AG10803 (cell line): ENCODE results near the gene TTLL12.

Experiments used
- DNase-seq: peaks from one replicate; pipeline ENCODE4 v3.0.0; 2010; ENCODE audit warnings: low read depth
- H3K4me3 ChIP-seq: 2 replicates; pipeline ENCODE4 v1.5.1; 2011; ENCODE audit warnings: mild to moderate bottlenecking, low read length, control low read depth
- TF ChIP-seq, protein P1 (sequence below): conservative IDR thresholded peaks from 2 replicates; pipeline ENCODE4 v1.5.1; 2011; ENCODE audit warnings: mild to moderate bottlenecking, low read length, control low read depth, inconsistent platforms

The TTLL12 gene

DNA sequence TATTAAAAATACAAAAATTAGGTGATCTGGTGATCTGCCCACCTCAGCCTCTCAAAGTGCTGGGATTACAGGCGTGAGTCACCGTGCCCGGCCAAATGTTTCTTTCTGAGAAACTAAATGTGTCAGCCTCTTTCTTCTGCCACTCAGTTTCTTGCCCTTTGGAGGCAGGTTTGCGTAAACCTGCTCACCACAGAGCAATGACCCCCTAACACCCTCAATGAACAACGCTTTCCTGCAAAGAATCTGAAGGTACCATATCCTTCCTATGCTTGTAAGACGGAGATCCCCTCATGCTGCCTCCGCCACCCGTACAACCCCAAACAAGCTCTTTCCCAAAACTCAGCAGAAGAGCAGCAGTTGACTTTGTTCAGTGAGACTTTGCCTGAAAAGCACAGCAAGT lies 38.7 kb upstream of the TTLL12 start:
- no peak for DNase-seq
- H3K4me3 ChIP-seq = no peak overlapping the region
- TF ChIP-seq, protein P1, sequence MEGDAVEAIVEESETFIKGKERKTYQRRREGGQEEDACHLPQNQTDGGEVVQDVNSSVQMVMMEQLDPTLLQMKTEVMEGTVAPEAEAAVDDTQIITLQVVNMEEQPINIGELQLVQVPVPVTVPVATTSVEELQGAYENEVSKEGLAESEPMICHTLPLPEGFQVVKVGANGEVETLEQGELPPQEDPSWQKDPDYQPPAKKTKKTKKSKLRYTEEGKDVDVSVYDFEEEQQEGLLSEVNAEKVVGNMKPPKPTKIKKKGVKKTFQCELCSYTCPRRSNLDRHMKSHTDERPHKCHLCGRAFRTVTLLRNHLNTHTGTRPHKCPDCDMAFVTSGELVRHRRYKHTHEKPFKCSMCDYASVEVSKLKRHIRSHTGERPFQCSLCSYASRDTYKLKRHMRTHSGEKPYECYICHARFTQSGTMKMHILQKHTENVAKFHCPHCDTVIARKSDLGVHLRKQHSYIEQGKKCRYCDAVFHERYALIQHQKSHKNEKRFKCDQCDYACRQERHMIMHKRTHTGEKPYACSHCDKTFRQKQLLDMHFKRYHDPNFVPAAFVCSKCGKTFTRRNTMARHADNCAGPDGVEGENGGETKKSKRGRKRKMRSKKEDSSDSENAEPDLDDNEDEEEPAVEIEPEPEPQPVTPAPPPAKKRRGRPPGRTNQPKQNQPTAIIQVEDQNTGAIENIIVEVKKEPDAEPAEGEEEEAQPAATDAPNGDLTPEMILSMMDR = no peak

DNA sequence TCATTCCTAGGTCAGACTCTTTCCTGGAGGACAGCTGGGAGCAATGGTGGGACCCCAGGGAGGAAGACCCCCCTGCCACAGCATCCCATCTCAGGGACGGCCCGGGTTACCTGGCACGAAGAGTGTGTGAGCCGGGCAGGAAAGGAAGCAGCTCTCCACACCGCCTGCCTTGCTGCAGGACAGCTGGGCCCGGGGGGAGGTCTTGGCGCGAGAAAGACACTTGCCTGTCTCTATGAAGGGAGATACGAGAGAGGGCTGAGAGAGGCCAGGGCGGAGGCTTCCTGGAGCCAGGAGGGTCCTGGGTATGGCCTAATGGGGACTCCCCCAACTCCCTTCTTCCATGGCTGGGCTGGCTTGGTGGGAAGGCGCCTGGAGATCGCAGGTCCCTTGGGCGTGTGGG lies 36.1 kb upstream of the TTLL12 start:
- no peak for DNase-seq

DNA sequence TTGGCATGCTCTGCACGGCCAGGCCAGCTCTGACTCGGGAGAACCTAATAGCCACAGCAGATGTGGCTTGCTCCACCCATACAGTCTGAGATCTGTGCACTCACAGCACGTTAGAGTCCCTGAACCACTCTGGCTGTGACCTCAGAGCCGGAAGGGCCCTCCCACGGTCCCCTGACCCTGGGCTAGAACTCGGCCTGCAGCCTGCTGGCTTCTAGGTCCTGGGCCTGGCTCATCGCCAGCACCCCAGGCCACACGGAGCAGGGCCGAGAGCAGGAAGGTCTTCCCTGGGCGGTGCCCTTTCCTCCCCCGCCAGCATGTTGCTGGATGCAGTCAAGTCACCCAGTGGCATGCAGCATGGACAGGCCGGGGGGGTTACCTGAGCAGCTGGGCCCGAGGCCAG lies 35.3 kb upstream of the TTLL12 start:
- TF ChIP-seq, protein P1 = no peak
- H3K4me3 ChIP-seq = no peak overlapping the region
- no peak for DNase-seq

More for the DNA sequence above, 36.1 kb upstream of the TTLL12 start:
- TF ChIP-seq, protein P1 = no peak
- H3K4me3 ChIP-seq = no peak overlapping the region

DNA sequence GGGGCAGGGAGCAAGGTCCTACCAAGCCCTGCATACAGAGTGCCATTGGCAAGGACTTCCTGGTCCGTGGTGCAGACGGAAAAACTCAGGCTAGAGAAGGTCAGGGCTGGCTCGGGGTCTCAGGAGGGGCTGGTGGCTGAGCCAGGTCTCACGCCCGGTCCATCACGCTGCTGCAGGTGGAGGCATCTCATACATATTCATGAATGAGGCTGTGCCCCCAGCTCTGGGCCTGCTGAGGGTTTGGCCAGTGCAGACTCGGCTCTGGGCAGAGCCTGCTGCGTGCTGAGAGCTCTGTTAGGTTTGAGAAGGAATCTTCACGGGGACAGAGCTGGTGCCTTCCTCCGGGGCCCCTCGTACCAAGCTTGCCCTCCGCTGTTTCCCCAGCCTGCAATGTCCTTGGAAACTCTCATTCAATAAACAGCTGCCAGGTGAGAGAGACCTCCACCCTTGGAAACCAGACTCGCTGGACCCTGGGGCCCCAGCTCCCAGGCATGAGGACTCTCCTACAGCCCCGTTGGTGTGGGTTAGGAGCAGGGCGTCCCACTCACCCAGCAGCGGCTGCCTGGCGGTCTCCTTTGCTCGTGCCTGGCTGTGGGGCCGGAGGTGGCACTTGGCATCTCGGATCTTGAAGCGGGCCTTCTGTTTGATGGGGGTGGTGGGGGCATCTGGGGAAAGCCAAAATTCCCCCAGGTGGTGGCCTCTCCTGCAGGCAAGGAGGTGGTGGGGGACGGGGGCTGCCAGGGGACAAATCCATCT lies 33.9 kb upstream of the TTLL12 start:
- no peak overlapping the region for H3K4me3 ChIP-seq
- TF ChIP-seq, protein P1 = no peak
- no peak for DNase-seq

DNA sequence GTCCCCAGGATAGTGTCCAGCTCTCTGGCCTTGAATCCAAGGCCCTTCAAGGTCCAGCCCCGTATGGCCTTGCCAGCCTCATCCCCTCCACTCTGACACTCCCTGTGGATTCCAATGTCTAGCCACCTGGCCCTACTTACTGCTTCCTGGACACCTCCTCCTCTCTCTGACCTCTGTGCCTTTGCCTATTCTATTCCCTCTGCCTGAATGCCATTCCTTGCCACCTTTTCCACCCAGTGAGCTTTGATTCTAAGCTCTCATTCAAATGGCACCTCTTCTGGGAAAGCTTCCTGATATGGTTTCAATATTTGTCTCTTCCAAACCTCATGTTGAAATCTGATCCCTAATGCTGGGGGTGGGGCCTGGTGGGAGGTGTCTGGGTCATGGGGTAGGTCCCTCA lies 31.9 kb upstream of the TTLL12 start:
- no peak for DNase-seq
- TF ChIP-seq, protein P1 = no peak
- no peak overlapping the region for H3K4me3 ChIP-seq

DNA sequence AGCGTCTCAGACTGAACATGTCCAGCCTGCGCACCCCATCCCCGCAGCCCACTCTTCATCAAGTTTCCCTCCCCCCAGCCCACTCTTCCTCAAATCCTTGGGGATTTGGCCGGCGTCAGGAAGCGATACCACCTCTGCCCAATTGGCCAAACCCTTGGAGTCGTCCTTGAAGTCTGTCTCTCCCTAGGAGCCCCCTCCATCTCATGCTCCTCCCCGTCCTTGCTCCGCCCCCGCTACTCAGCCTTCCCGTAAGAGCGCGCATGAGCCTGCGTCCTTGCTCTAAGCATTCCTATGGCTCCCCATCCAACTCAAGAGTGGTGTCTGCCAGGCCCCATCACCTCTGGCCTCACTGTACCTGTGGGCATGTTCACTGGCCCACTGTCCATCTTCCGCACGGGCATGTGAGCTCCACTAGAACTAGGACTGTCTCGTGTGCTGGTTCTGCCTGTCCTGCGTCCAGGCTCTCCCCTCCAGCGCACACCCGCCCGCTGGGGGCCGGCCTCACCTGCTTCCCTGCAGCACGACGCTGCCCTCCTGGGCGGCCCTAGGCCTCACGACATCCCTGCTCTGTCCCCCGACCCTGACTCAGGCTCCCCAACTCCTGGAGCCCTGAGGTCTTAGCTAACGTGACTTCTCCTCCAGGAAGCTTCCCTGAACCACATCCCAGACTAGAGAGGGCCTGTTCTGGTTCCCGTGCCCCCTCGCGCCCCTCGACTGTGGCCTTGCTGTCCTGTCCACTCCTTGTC lies 30.5 kb upstream of the TTLL12 start:
- no peak overlapping the region for H3K4me3 ChIP-seq
- DNase-seq = no peak
- TF ChIP-seq, protein P1 = no peak

DNA sequence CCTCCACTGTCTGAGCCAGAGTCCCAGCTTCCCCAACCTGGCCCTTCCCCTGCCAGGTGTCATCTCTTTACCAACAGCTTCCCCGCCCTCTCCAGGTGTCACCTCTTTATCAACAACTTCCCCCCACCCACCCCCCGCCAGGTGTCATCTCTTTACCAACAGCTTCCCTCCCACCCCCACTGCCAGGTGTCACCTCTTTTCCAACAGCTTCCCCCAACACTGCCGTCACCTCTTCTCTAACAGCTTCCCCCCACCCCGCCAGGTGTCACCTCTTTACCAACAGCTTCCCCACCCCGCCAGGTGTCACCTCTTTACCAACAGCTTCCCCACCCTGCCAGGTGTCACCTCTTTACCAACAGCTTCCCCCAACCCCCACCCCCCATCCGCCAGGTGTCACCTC lies 29.8 kb upstream of the TTLL12 start:
- TF ChIP-seq, protein P1 = no peak
- no peak overlapping the region for H3K4me3 ChIP-seq

More for the DNA sequence above, 29.8 kb upstream of the TTLL12 start:
- DNase-seq = no peak
